Astrocyte of the cerebellum (primary cell): ENCODE measurements around the gene GPM6B.

Experiments used
- DNase-seq: peaks from one replicate; pipeline ENCODE4 v3.0.0-alpha.2; 2011; ENCODE audit warnings: low read depth
- H3K4me3 ChIP-seq: 2 replicates; pipeline ENCODE4 v1.5.1; 2011; ENCODE audit warnings: mild to moderate bottlenecking, low read depth, low read length, moderate library complexity
- CTCF ChIP-seq: IDR thresholded peaks from 2 replicates; pipeline ENCODE4 v1.5.1; 2012; ENCODE audit warnings: low read length, low read depth, moderate library complexity, mild to moderate bottlenecking; ENCODE audit errors: missing control alignments
- in situ Hi-C: cut with HindIII; loops from 2 replicates; pipeline ENCODE4 v1.10.0; 2017; ENCODE audit warnings: low sequenced_read_pairs

The GPM6B gene

GRCh38 chrX:13791559-13791958 lies 25.3 kb downstream of the GPM6B start:
- TF ChIP-seq CTCF = no peak
- in situ Hi-C loops = no loop called here
- no peak overlapping the region for H3K4me3 ChIP-seq
- DNase-seq = no peak

- no peak for TF ChIP-seq CTCF
- no peak for DNase-seq
- no peak overlapping the region for H3K4me3 ChIP-seq
- in situ Hi-C loops = no loop called here
Measured at GRCh38 chrX:13791145-13791544, 25.7 kb downstream of the GPM6B start.

GRCh38 chrX:13790206-13791131 lies 26.4 kb downstream of the GPM6B start:
- no peak overlapping the region for H3K4me3 ChIP-seq
- TF ChIP-seq CTCF = no peak
- no peak for DNase-seq
- in situ Hi-C loops = no loop called here

- no peak for DNase-seq
- no peak overlapping the region for H3K4me3 ChIP-seq
- no peak for TF ChIP-seq CTCF
- in situ Hi-C loops = no loop called here
Measured at GRCh38 chrX:13786048-13786447, 30.8 kb downstream of the GPM6B start.

- H3K4me3 ChIP-seq = no peak overlapping the region
- no peak for DNase-seq
- in situ Hi-C loops = no loop called here
- TF ChIP-seq CTCF = no peak
Measured at GRCh38 chrX:13780868-13781427, 35.9 kb downstream of the GPM6B start.

- in situ Hi-C loops = no loop called here
- H3K4me3 ChIP-seq = no peak overlapping the region
- no peak for TF ChIP-seq CTCF
- DNase-seq = no peak
Measured at GRCh38 chrX:13778916-13779315, 38.0 kb downstream of the GPM6B start.
